Esophagus muscularis mucosa (tissue), 4 donors: Measurements from ENCODE around the gene STOML1. TPM values are rescaled to one million over a fixed set of nuclear protein-coding genes. Genes with fewer than 3 reads are reported as not detected.

Experiments used
- DNase-seq: peaks from one replicate; pipeline ENCODE4 v3.0.0-alpha.2; 2017; ENCODE audit errors: extremely low spot score
- H3K27ac ChIP-seq, 4 donors: fragments of 200-600 bp; sonication (generic); replicated peaks in 1 of 4; 1 replicate in 3 of 4; 2 replicates in 1 of 4; pipeline ENCODE4 v1.5.1; 2016 to 2019; ENCODE audit warnings: mild to moderate bottlenecking in 1 of 4
- H3K27me3 ChIP-seq, 4 donors: fragments of 200-600 bp; sonication (generic); one replicate each; pipeline versions ENCODE4 v1.5.1 to v1.6.0; 2016 to 2019
- H3K36me3 ChIP-seq, 4 donors: fragments of 200-600 bp; sonication (generic); one replicate each; pipeline ENCODE4 v1.5.1; 2016 to 2019
- H3K4me1 ChIP-seq, 4 donors: fragments of 200-600 bp; sonication (generic); one replicate each; pipeline ENCODE4 v1.5.1; 2016 to 2019
- H3K4me3 ChIP-seq, 4 donors: fragments of 200-600 bp; sonication (generic); 1 replicate in 2 of 4; 2 replicates in 2 of 4; pipeline ENCODE4 v1.5.1; 2016 to 2019; ENCODE audit warnings: mild to moderate bottlenecking in 4 of 4, moderate library complexity in 1 of 4
- H3K9me3 ChIP-seq, 4 donors: fragments of 200-600 bp; sonication (generic); 1 replicate in 3 of 4; 2 replicates in 1 of 4; pipeline ENCODE4 v1.5.1; 2016 to 2019
- EP300 ChIP-seq: sonication (generic); formaldehyde crosslinking; IDR thresholded peaks from one replicate; pipeline ENCODE4 v1.6.1; 2017; ENCODE audit warnings: antibody characterized with exemption
- POLR2A ChIP-seq: fragments of 450-650 bp; IDR thresholded peaks from one replicate; pipeline ENCODE4 v1.6.1; 2017; ENCODE audit warnings: antibody characterized with exemption, moderate library complexity, mild to moderate bottlenecking, low read depth
- POLR2AphosphoS5 ChIP-seq, 2 donors: sonication (generic); formaldehyde crosslinking; IDR thresholded peaks; one replicate each; pipeline ENCODE4 v1.6.1; 2017; ENCODE audit warnings: antibody characterized with exemption in 2 of 2
- WGBS: methylation state at CpG from one replicate; pipeline ENCODE4 v1.1.5; 2018; 5-methylcytosine and 5-hydroxymethylcytosine counted together
- intact Hi-C: fragments of 100-400 bp; cut with DNase I; formaldehyde crosslinking; loops from one replicate; pipeline ENCODE4 v1.15.1; 2023
- total RNA-seq, 4 donors: library from RNA; depleted of rRNA; stranded (reverse); fragments of >200 nt; gene quantifications; one replicate each; pipeline versions ENCODE4 v1.1.0 to v1.2.1, GENCODE V29; 2016
- TF ChIP-seq, protein P1 (sequence below), 3 experiments: fragments of 200-600 bp in 2 of 3; fragments of 450-650 bp in 1 of 3; sonication (generic) in 2 of 3; IDR thresholded peaks; one replicate each; pipeline ENCODE4 v1.5.1; 2017 to 2019; ENCODE audit warnings: antibody characterized with exemption in 3 of 3, mild to moderate bottlenecking in 2 of 3, moderate library complexity in 1 of 3

STOML1 gene
- total RNA-seq, 4 donors from 2014 or later: 7.9 to 25.4 (median 14.9) TPM

DNA sequence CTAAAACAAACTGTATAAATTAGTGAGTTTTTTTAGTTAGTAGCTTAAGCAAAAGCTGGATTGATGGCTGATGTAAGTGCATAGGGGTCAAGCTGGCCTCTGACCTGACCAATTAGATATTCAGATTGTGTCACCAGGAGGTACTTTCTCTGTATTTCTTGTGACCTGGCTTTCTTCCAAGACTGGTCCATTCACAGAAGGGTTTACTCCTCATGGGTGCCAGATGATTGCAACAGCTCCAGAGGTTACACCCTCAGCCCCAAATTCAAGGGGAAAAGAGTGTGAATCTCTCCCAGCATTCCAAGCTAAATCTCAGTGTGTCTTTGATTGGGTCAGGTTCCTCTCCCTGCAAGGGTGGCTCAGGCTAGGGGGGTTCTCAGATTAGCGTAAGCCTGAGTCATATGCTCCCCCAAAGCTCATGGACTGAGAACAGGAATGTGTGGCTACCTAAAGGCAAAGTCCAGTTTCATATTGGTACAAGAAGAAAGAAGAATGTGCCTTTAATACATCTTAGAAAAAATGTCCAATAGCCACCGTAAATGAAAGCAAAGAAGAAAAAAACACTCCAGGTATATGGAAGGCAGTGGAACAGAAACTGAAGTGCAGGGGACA lies 18.9 kb upstream of the STOML1 start:
- no peaks in the 10 kb centered on the region for H3K27me3 ChIP-seq
- H3K4me1 ChIP-seq: peaks cover 66 to 79% (median 72%) of the 10 kb centered on the region in 4 donors
- no peak for DNase-seq
- no peaks in the 10 kb centered on the region for H3K9me3 ChIP-seq
- no peak for TF ChIP-seq POLR2AphosphoS5 (IDR thresholded peaks at IDR 0.05)
- no peak for TF ChIP-seq EP300
- TF ChIP-seq, protein P1, sequence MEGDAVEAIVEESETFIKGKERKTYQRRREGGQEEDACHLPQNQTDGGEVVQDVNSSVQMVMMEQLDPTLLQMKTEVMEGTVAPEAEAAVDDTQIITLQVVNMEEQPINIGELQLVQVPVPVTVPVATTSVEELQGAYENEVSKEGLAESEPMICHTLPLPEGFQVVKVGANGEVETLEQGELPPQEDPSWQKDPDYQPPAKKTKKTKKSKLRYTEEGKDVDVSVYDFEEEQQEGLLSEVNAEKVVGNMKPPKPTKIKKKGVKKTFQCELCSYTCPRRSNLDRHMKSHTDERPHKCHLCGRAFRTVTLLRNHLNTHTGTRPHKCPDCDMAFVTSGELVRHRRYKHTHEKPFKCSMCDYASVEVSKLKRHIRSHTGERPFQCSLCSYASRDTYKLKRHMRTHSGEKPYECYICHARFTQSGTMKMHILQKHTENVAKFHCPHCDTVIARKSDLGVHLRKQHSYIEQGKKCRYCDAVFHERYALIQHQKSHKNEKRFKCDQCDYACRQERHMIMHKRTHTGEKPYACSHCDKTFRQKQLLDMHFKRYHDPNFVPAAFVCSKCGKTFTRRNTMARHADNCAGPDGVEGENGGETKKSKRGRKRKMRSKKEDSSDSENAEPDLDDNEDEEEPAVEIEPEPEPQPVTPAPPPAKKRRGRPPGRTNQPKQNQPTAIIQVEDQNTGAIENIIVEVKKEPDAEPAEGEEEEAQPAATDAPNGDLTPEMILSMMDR (IDR thresholded peaks at IDR 0.05): no peak
- no peak for TF ChIP-seq POLR2A
- H3K4me3 ChIP-seq: no peak overlapping the region
- WGBS: 66% methylated on average over 2 of the region's 2 CpGs
- H3K36me3 ChIP-seq: peaks cover 0 to 40% (median 20%) of the 10 kb centered on the region in 4 donors
- intact Hi-C loops: no loop called here
- H3K27ac ChIP-seq: peak overlapping the region; percentile 44 to 69 (median 60)

DNA sequence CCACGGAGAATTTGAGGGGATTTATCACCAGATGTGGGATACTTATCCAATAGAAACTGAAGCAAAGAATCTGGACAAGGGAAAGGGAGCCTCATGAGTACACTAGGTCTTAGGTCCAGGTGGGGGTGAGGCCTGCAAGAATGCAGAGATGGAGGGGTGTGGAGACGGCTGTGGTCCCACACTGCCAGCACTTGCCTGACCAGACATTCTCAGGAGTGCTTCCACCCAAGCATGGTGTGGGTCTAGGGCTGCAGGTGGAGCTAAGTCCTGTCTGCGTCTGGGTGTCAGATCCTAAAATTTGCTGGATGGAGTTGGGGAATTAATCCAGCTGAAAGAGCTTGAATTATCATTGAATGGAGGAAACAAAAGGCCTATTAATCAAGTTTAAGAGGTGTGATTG lies 16.8 kb upstream of the STOML1 start:
- TF ChIP-seq EP300 (no peak), POLR2AphosphoS5 (IDR thresholded peaks at IDR 0.05) (no peak), POLR2A (no peak)
- TF ChIP-seq, protein P1 (IDR thresholded peaks at IDR 0.05): no peak
- Histone ChIP-seq H3K9me3 (no peaks in the 10 kb centered on the region), H3K27me3 (no peaks in the 10 kb centered on the region), H3K27ac (peak overlapping the region in 1 of 4 donors; percentile 64), H3K4me3 (no peak overlapping the region), H3K36me3 (peaks cover 5 to 41% (median 26%) of the 10 kb centered on the region in 4 donors), H3K4me1 (peaks cover 71 to 79% (median 75%) of the 10 kb centered on the region in 4 donors)
- WGBS: 96% methylated on average over 3 of the region's 3 CpGs
- intact Hi-C loops: no loop called here
- DNase-seq: no peak

DNA sequence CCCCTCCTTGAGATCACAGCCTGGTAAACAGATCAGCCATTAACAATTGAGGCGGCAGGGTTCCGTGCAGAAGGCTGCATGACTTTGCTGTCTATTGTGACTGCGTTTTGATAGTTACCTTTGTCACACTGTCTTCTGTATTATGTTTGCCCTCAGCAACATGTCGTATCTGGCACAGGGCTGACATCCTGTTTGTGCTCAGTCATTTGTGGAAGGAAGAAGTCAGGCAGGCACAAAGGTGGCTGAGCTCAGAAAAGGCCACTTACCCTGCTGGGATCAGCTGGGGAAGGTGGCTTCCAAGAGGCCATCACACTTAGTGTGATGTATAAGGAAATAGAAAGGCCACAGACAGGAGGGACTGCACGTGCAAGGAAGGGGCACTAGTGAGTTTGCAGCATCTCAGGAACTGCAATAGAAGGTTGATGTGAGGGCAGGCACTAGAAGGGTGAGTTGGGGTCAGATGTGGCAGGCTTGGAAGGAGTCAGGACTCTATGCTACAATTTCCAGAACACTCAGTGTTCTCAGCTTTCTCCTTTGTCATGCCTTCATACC lies 15.8 kb upstream of the STOML1 start:
- Histone ChIP-seq H3K36me3 (peaks cover 5 to 50% (median 33%) of the 10 kb centered on the region in 4 donors), H3K9me3 (no peaks in the 10 kb centered on the region), H3K27ac (peak overlapping the region in 1 of 4 donors; percentile 24), H3K27me3 (no peaks in the 10 kb centered on the region), H3K4me3 (no peak overlapping the region), H3K4me1 (peaks cover 64 to 75% (median 71%) of the 10 kb centered on the region in 4 donors)
- no peak for DNase-seq
- WGBS: 67% methylated on average over 5 of the region's 5 CpGs
- no peak for TF ChIP-seq POLR2A
- TF ChIP-seq EP300: no peak
- TF ChIP-seq, protein P1 (IDR thresholded peaks at IDR 0.05): no peak
- no peak for TF ChIP-seq POLR2AphosphoS5 (IDR thresholded peaks at IDR 0.05)
- intact Hi-C loops: no loop called here

DNA sequence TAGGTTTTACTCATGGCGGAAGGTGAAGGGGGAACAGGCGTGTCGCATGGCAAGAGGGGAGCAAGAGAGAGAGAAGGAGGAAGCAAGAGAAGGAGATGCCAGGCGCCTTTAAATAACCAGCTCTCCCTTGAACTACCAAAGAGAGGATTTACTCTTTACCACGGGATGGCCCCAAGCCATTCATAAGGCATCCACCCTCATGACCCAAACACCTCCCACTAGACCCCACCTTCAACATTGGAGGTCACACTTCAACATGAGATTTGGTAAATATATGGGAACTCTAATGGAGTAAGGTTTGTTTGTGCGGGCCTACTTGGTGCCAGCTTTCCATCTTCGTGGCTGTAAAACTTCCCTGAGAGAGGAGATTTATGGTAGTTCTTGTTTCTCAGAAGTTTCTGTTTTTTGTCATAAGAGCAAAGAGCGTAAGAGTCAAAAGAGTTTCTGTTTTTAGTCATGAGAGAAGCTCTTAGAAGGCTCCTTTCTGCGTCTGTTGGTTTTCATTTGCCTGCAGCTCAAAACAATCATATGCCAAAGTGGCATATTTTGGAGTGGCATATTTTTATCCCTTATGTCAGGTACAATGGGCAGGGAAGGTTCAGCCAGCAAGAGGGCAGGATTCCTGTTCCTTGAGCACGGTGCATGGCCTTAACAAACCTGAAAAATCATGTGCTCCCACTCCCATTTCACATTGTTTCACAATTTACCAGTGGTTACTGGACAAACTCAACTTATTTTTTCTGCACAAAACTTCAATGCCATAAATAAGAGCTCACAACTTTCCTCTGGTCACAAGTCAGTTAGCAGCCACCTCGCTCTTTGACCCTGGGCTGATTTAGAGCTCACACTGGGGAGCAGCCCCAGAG lies 14.9 kb upstream of the STOML1 start:
- H3K4me1 ChIP-seq: peaks cover 59 to 71% (median 66%) of the 10 kb centered on the region in 4 donors
- intact Hi-C loops: no loop called here
- peaks cover 5 to 54% (median 36%) of the 10 kb centered on the region in 4 donors for H3K36me3 ChIP-seq
- H3K27me3 ChIP-seq: no peaks in the 10 kb centered on the region
- H3K27ac ChIP-seq: peak overlapping the region in 2 of 4 donors; percentile 30 to 48
- TF ChIP-seq EP300 (no peak), POLR2A (no peak), POLR2AphosphoS5 (IDR thresholded peaks at IDR 0.05) (no peak)
- TF ChIP-seq, protein P1 (IDR thresholded peaks at IDR 0.05): no peak
- no peak for DNase-seq
- WGBS: 86% methylated on average over 11 of the region's 11 CpGs
- H3K4me3 ChIP-seq: no peak overlapping the region
- no peaks in the 10 kb centered on the region for H3K9me3 ChIP-seq
